ENCODE data around the gene SCMH1.

SCMH1 gene

DNA sequence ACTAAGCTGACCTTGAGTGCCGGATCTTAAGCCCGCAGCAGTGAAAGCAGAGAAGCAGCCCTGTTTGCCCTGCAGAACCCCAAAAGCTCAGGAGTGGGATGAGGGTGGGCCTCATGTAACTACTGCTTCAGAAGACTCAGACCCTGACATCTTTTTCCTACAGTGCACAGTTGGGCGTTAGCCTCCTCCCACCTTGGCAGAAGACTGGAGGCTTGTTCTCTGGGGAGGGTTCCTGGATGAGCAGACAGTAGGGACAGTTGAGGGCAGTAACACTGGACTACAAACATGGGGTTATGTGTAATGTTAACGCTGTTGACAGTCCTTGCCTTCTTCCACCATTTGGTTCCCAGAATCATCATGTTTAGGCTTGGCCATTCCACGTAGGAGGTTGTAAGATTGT is 253.0 kb downstream of the SCMH1 start:
- H4K20me1 ChIP-seq (ENCODE audit: insufficient read depth, low read length) = no peaks in the 10 kb centered on the region
- peaks cover 76% of the 10 kb centered on the region for H3K36me3 ChIP-seq (replicated peaks; ENCODE audit: low read depth, low read length)
- H2AFZ ChIP-seq (ENCODE audit: low read depth, low read length) = no peak overlapping the region
- TF ChIP-seq, protein P1, sequence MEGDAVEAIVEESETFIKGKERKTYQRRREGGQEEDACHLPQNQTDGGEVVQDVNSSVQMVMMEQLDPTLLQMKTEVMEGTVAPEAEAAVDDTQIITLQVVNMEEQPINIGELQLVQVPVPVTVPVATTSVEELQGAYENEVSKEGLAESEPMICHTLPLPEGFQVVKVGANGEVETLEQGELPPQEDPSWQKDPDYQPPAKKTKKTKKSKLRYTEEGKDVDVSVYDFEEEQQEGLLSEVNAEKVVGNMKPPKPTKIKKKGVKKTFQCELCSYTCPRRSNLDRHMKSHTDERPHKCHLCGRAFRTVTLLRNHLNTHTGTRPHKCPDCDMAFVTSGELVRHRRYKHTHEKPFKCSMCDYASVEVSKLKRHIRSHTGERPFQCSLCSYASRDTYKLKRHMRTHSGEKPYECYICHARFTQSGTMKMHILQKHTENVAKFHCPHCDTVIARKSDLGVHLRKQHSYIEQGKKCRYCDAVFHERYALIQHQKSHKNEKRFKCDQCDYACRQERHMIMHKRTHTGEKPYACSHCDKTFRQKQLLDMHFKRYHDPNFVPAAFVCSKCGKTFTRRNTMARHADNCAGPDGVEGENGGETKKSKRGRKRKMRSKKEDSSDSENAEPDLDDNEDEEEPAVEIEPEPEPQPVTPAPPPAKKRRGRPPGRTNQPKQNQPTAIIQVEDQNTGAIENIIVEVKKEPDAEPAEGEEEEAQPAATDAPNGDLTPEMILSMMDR (IDR thresholded peaks at IDR 0.05; ENCODE audit: low read depth, low read length) = no peak
- TF ChIP-seq EZH2phosphoT487 (IDR thresholded peaks at IDR 0.05; ENCODE audit: low read depth) = no peak
- H3K9me3 ChIP-seq (ENCODE audit: insufficient read depth, low read length) = no peaks in the 10 kb centered on the region
- no peak overlapping the region for H3K9ac ChIP-seq (ENCODE audit: low read length)
- H3K4me3 ChIP-seq (ENCODE audit: low read length) = no peak overlapping the region
- no peaks in the 10 kb centered on the region for H3K27me3 ChIP-seq (ENCODE audit: low read depth, low read length)
- H3K79me2 ChIP-seq (ENCODE audit: low read length) = peaks cover 34% of the 10 kb centered on the region
- no peaks in the 10 kb centered on the region for H3K4me1 ChIP-seq (ENCODE audit: low read length)
- no peak overlapping the region for H3K27ac ChIP-seq (ENCODE audit: low read length)
- no peak overlapping the region for H3K4me2 ChIP-seq (ENCODE audit: low read length)

DNA sequence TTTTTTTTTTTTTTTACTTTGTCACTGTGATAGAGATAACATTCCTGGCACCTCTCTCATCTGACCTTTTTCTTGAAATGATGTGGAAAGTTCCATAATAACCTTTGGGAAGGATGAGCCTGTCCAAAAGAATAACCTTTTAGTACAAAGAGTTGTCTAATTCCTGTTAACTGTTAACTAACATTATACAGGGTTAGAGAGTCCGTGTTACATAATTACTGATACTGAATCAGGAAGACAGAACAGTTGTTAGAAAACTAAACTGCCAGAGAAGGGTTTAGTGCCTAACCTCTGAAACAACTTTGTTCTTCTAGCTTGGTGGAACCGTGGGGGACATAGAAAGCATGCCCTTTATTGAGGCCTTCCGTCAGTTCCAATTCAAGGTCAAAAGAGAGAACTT is 253.8 kb downstream of the SCMH1 start:
- peaks cover 79% of the 10 kb centered on the region for H3K36me3 ChIP-seq (replicated peaks; ENCODE audit: low read depth, low read length)
- H3K27ac ChIP-seq (ENCODE audit: low read length) = no peak overlapping the region
- no peak overlapping the region for H3K4me2 ChIP-seq (ENCODE audit: low read length)
- H3K79me2 ChIP-seq (ENCODE audit: low read length) = peaks cover 42% of the 10 kb centered on the region
- no peaks in the 10 kb centered on the region for H3K4me1 ChIP-seq (ENCODE audit: low read length)
- H3K27me3 ChIP-seq (ENCODE audit: low read depth, low read length) = no peaks in the 10 kb centered on the region
- H3K9ac ChIP-seq (ENCODE audit: low read length) = no peak overlapping the region
- no peaks in the 10 kb centered on the region for H4K20me1 ChIP-seq (ENCODE audit: insufficient read depth, low read length)
- H2AFZ ChIP-seq (ENCODE audit: low read depth, low read length) = no peak overlapping the region
- no peak overlapping the region for H3K4me3 ChIP-seq (ENCODE audit: low read length)
- TF ChIP-seq EZH2phosphoT487 (IDR thresholded peaks at IDR 0.05; ENCODE audit: low read depth) = no peak
- TF ChIP-seq, protein P1 (IDR thresholded peaks at IDR 0.05; ENCODE audit: low read depth, low read length) = no peak
- H3K9me3 ChIP-seq (ENCODE audit: insufficient read depth, low read length) = no peaks in the 10 kb centered on the region

DNA sequence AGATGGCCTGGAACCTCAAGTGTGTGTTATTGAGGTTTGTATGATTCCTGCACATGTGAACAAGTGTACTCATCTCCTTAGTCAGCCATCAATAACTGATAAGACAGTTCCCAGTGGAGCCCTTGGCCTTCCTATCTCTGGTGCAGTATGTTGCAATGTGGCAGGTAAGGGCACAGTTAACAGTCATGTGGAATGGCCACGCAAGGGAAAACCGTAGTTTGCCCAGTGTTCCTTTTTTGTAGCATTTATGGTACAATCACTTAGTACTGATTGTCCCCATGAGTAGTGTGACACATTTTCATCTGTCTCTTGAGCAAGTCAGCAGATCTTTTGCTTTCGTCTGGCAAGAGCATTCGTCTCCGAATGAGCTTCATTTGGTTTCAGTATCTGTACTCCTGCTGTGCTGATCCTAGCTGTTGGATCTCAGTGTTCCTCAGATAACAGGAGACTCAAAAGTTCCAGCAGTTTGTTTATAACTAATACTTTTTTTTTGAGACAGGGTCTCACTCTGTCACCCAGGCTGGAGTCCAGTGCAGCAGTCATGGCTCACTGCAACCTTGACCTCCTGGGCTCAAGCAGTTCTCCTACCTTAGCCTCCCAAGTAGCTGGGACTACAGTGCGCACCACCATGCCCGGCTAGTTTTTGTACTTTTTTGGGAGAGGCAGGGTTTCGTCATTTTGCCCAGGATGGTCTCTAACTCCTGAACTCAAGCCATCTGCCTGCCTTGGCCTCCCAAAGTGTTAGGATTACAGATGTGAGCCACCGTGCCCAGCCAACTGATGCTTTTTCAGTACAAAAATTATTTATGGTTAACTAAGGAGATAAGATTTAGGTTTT is 254.4 kb downstream of the SCMH1 start:
- Histone ChIP-seq H3K4me2 (ENCODE audit: low read length) (no peak overlapping the region), H3K4me1 (ENCODE audit: low read length) (no peaks in the 10 kb centered on the region), H4K20me1 (ENCODE audit: insufficient read depth, low read length) (peaks cover 3% of the 10 kb centered on the region; the same call in 1 of the 2 replicates), H3K9me3 (ENCODE audit: insufficient read depth, low read length) (no peaks in the 10 kb centered on the region), H3K27ac (ENCODE audit: low read length) (no peak overlapping the region), H3K36me3 (replicated peaks; ENCODE audit: low read depth, low read length) (peaks cover 85% of the 10 kb centered on the region), H3K9ac (ENCODE audit: low read length) (no peak overlapping the region), H3K27me3 (ENCODE audit: low read depth, low read length) (no peaks in the 10 kb centered on the region), H3K4me3 (ENCODE audit: low read length) (no peak overlapping the region), H3K79me2 (ENCODE audit: low read length) (peaks cover 48% of the 10 kb centered on the region), H2AFZ (ENCODE audit: low read depth, low read length) (no peak overlapping the region)
- TF ChIP-seq, protein P1 (IDR thresholded peaks at IDR 0.05; ENCODE audit: low read depth, low read length) = no peak

DNA sequence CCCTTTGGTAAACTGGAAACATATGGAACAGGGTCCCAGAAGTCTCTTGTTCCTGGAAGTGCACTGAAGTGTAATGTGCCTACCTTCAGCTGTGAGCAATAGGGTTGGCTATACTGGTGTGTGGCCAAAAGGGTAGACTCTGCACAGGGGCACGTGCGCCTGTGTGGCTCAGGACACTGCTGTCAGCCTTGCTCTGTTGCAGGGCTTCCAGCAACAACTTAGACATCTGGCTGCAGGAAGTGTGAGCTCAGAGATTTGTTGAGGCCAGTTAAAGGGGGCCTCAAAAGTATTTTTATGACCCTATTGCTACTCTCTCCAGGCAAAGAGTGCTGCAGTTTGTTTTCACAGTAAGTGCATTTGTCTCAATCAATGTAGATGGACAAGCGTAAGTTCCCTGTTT is 255.2 kb downstream of the SCMH1 start:
- no peak overlapping the region for H3K4me3 ChIP-seq (ENCODE audit: low read length)
- peaks cover 82% of the 10 kb centered on the region for H3K36me3 ChIP-seq (replicated peaks; ENCODE audit: low read depth, low read length)
- no peak overlapping the region for H3K4me2 ChIP-seq (ENCODE audit: low read length)
- H3K9ac ChIP-seq (ENCODE audit: low read length) = no peak overlapping the region
- no peak for TF ChIP-seq EZH2phosphoT487 (IDR thresholded peaks at IDR 0.05; ENCODE audit: low read depth)
- TF ChIP-seq, protein P1 (IDR thresholded peaks at IDR 0.05; ENCODE audit: low read depth, low read length) = no peak
- no peaks in the 10 kb centered on the region for H3K27me3 ChIP-seq (ENCODE audit: low read depth, low read length)
- peaks cover 50% of the 10 kb centered on the region for H3K79me2 ChIP-seq (ENCODE audit: low read length)
- H2AFZ ChIP-seq (ENCODE audit: low read depth, low read length) = no peak overlapping the region
- peaks cover 5% of the 10 kb centered on the region for H4K20me1 ChIP-seq (ENCODE audit: insufficient read depth, low read length)
- no peaks in the 10 kb centered on the region for H3K9me3 ChIP-seq (ENCODE audit: insufficient read depth, low read length)
- H3K27ac ChIP-seq (ENCODE audit: low read length) = no peak overlapping the region
- H3K4me1 ChIP-seq (ENCODE audit: low read length) = no peaks in the 10 kb centered on the region

Data from OCI-LY3 (cell line).